NAMALWA (cell line): ENCODE data around the gene TPSG1.
A peak's percentile ranks its signal among the peaks of the same experiment; 100 is the strongest.
"Not testable (repeated sequence)": the region's sequence is repeated elsewhere in the genome, so short reads cannot be mapped to it uniquely, and the experiment has no call there.

Experiments
- DNase-seq: peaks from one replicate; pipeline ENCODE4 v3.0.0-alpha.2; 2015; ENCODE audit warnings: low spot score

The TPSG1 gene

GRCh38 chr16:1194665-1195392 lies 30.2 kb downstream of the TPSG1 start:
- DNase-seq, result no peak

- no peak for DNase-seq
Measured at GRCh38 chr16:1193825-1194581, 31.1 kb downstream of the TPSG1 start.

GRCh38 chr16:1193143-1193824 lies 31.8 kb downstream of the TPSG1 start:
- DNase-seq, result no peak

GRCh38 chr16:1192384-1193073 lies 32.5 kb downstream of the TPSG1 start:
- no peak for DNase-seq

- DNase-seq, result not testable (repeated sequence)
Measured at GRCh38 chr16:1190789-1191188, 34.3 kb downstream of the TPSG1 start.

- DNase-seq, result no peak
Measured at GRCh38 chr16:1189455-1189854, 35.6 kb downstream of the TPSG1 start.

- DNase-seq, result peak; percentile 59
Measured at GRCh38 chr16:1188432-1189189, 36.5 kb downstream of the TPSG1 start.

GRCh38 chr16:1185460-1186207 lies 39.4 kb downstream of the TPSG1 start:
- DNase-seq, result not testable (repeated sequence)

GRCh38 chr16:1184980-1185379 lies 40.1 kb downstream of the TPSG1 start:
- DNase-seq, result no peak

GRCh38 chr16:1184156-1184868 lies 40.8 kb downstream of the TPSG1 start:
- DNase-seq, result no peak

- no peak for DNase-seq
Measured at GRCh38 chr16:1182950-1183907, 41.8 kb downstream of the TPSG1 start.

- no peak for DNase-seq
Measured at GRCh38 chr16:1182316-1182671, 42.8 kb downstream of the TPSG1 start.

- DNase-seq, result no peak
Measured at GRCh38 chr16:1181404-1182315, 43.4 kb downstream of the TPSG1 start.

- no peak for DNase-seq
Measured at GRCh38 chr16:1180549-1181403, 44.3 kb downstream of the TPSG1 start.

- DNase-seq, result no peak
Measured at GRCh38 chr16:1178295-1178910, 46.7 kb downstream of the TPSG1 start.

GRCh38 chr16:1177750-1178149 lies 47.3 kb downstream of the TPSG1 start:
- no peak for DNase-seq

- no peak for DNase-seq
Measured at GRCh38 chr16:1177053-1177452, 48.0 kb downstream of the TPSG1 start.
